A549 (cell line): ENCODE data around the gene ULK2. TPM values are rescaled to one million over a fixed set of nuclear protein-coding genes. Genes with fewer than 3 reads are reported as not detected.

Source experiments
- ATAC-seq, 2 experiments: fragments of 200-7000 bp in 1 of 2; fragments of >200 bp in 1 of 2; cut with Nextera tagmentation in 1 of 2; cut with Tn5 transposase in 1 of 2; 3 replicates each; pipeline versions ENCODE4 v1.8.0 to v1.9.1; 2018 to 2020; ENCODE audit warnings: mild to moderate bottlenecking in 1 of 2, moderate library complexity in 1 of 2
- CTCF ChIA-PET: fragments of 300-600 bp; sonication (Branson Sonifier 250); formaldehyde crosslinking; extraction: SDS; loops from one replicate; lab custom pipeline; 2021; ENCODE audit warnings: antibody characterized with exemption, inconsistent platforms; lab: Yijun Ruan, JAX
- POLR2A ChIA-PET: fragments of 350-600 bp; formaldehyde crosslinking; extraction: SDS; loops from one replicate; lab custom pipeline; 2021; ENCODE audit warnings: antibody characterized with exemption, inconsistent platforms; lab: Yijun Ruan, JAX
- DNase-seq, 2 experiments: peaks; one replicate each; pipeline versions ENCODE4 v3.0.0 to v3.0.0-alpha.2; 2011 to 2016; ENCODE audit warnings: low read depth in 1 of 2, low spot score in 1 of 2
- FAIRE-seq: peaks from 2 replicates; lab custom pipeline; 2011; peaks lifted over from hg19 to GRCh38; lab: Jason Lieb, UNC
- H3K27ac ChIP-seq, 2 experiments: fragments of >200 bp; sonication (Bioruptor Twin); formaldehyde crosslinking; 3 replicates each; pipeline ENCODE4 v1.5.1; 2016 to 2017
- H3K4me1 ChIP-seq: fragments of >200 bp; sonication (Bioruptor Twin); formaldehyde crosslinking; 3 replicates; pipeline ENCODE4 v1.6.1; 2016
- H3K4me2 ChIP-seq: fragments of >200 bp; sonication (Bioruptor Twin); formaldehyde crosslinking; 3 replicates; pipeline ENCODE4 v1.6.1; 2016
- H3K4me3 ChIP-seq: fragments of >200 bp; sonication (Bioruptor Twin); formaldehyde crosslinking; 3 replicates; pipeline ENCODE4 v1.5.1; 2016
- H3K9me3 ChIP-seq: fragments of >200 bp; sonication (Bioruptor Twin); formaldehyde crosslinking; 3 replicates; pipeline ENCODE4 v1.6.1; 2016
- BHLHE40 ChIP-seq: IDR thresholded peaks from 2 replicates; pipeline ENCODE4 v1.6.1; 2012; ENCODE audit warnings: low read depth, low read length, inconsistent platforms
- CEBPB ChIP-seq, 2 experiments: fragments of >200 bp in 1 of 2; sonication (Bioruptor Twin) in 1 of 2; formaldehyde crosslinking in 1 of 2; IDR thresholded peaks; 2 replicates each; pipeline ENCODE4 v1.6.1; 2012 to 2016
- EHF ChIP-seq: fragments of 250-450 bp; sonication (Bioruptor Pico); IDR thresholded peaks from 2 replicates; pipeline ENCODE4 v1.5.0; 2020; ENCODE audit warnings: mild to moderate bottlenecking
- FOSB ChIP-seq: fragments of 250-450 bp; sonication (Bioruptor Pico); IDR thresholded peaks from 2 replicates; pipeline ENCODE4 v1.5.0; 2020; ENCODE audit warnings: mild to moderate bottlenecking, moderate library complexity
- FOXS1 ChIP-seq: fragments of 250-450 bp; sonication (Bioruptor Pico); IDR thresholded peaks from 2 replicates; pipeline ENCODE4 v1.5.0; 2020; ENCODE audit warnings: mild to moderate bottlenecking, moderate library complexity
- GATA3 ChIP-seq: IDR thresholded peaks from 2 replicates; pipeline ENCODE4 v1.6.1; 2012; ENCODE audit warnings: borderline replicate concordance
- HEYL ChIP-seq: fragments of 250-450 bp; sonication (Bioruptor Pico); IDR thresholded peaks from 2 replicates; pipeline ENCODE4 v1.8.0; 2021; ENCODE audit warnings: mild to moderate bottlenecking, moderate library complexity
- HOXB5 ChIP-seq: fragments of 250-450 bp; sonication (Bioruptor Pico); IDR thresholded peaks from 2 replicates; pipeline ENCODE4 v1.5.0; 2020; ENCODE audit warnings: mild to moderate bottlenecking, moderate library complexity
- JUN ChIP-seq, 2 experiments: fragments of >200 bp; sonication (Bioruptor Twin); formaldehyde crosslinking; IDR thresholded peaks; 2 replicates in 1 of 2; 3 replicates in 1 of 2; pipeline ENCODE4 v1.6.1; 2016 to 2017
- KDM1A ChIP-seq: fragments of 200-600 bp; sonication (generic); IDR thresholded peaks from 2 replicates; pipeline ENCODE4 v1.6.1; 2016; ENCODE audit warnings: low read depth, mild to moderate bottlenecking
- NFE2L2 ChIP-seq: fragments of 150-350 bp; conservative IDR thresholded peaks from 2 replicates; pipeline ENCODE4 v1.6.1; 2014; ENCODE audit warnings: low read length
- POLR2A ChIP-seq: IDR thresholded peaks from 2 replicates; pipeline ENCODE4 v1.6.1; 2012; ENCODE audit warnings: mild to moderate bottlenecking, low read length
- POLR2AphosphoS2 ChIP-seq: conservative IDR thresholded peaks from 2 replicates; pipeline ENCODE4 v1.6.1; 2012; ENCODE audit warnings: low read length, improper control_type of control experiment, inconsistent platforms
- RAD21 ChIP-seq, 2 experiments: fragments of >200 bp in 1 of 2; sonication (Bioruptor Twin) in 1 of 2; formaldehyde crosslinking in 1 of 2; IDR thresholded peaks in 1 of 2; conservative IDR thresholded peaks in 1 of 2; 2 replicates in 1 of 2; 3 replicates in 1 of 2; pipeline ENCODE4 v1.6.1; 2012 to 2018; ENCODE audit warnings: inconsistent platforms in 1 of 2
- ZNF302 ChIP-seq: fragments of 250-450 bp; sonication (Bioruptor Pico); IDR thresholded peaks from 2 replicates; pipeline ENCODE4 v1.9.0; 2021; ENCODE audit warnings: inconsistent platforms, mild to moderate bottlenecking, moderate library complexity
- WGBS: methylation state at CpG from one replicate; pipeline ENCODE4 v1.1.6; 2017; ENCODE audit errors: missing lambda C conversion rate; 5-methylcytosine and 5-hydroxymethylcytosine counted together
- polyA plus RNA-seq, 4 experiments: library from polyadenylated mRNA; depleted of rRNA in 3 of 4; stranded (reverse); fragments of >200 nt; fragmentation: RNase III in 1 of 4; extraction: RNeasy Plus Mini Kit Qiagen cat#74134 plus additional on column Dnase treatment in 1 of 4; gene quantifications; 2 replicates in 3 of 4; 3 replicates in 1 of 4; pipeline ENCODE4 v1.2.3, GENCODE V29; 2011 to 2017
- TF ChIP-seq, protein P1 (sequence below): IDR thresholded peaks from 2 replicates; pipeline ENCODE4 v1.6.1; 2012
- TF ChIP-seq, protein P2 (sequence below): fragments of >200 bp; sonication (Bioruptor Twin); formaldehyde crosslinking; IDR thresholded peaks from 3 replicates; pipeline ENCODE4 v1.5.1; 2016
- TF ChIP-seq, protein P3 (sequence below): fragments of >200 bp; sonication (Bioruptor Twin); formaldehyde crosslinking; IDR thresholded peaks from 2 replicates; pipeline ENCODE4 v1.6.1; 2016

Gene ULK2
- polyA plus RNA-seq, 2 of the 4 experiments (the other 2 are of a cell fraction): 14.4 to 40.9 TPM

DNA sequence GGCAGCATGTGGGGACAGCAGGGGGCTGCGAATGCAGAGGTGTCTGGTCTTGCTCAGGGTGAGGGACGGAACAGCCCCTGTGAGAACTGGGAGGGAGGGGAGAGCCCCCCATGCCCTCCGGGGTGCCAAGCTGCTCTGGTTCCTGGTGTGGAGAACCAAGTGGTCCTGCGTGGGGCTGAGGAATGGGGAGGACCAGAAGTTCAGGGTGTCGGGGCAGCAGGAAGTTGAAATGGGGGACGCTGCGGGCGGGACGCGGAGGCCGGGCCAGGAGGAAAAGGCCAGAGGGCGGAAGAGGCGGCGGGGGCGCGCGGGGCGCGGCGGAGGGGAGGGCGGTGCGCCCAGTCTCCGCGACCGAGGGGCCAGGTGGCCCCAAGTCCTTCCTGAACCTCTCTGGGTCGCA lies 123.2 kb downstream of the ULK2 start:
- POLR2A ChIA-PET: interaction anchor here (0.6 to 7.8 kb wide), 10 partner anchors 9 to 367 kb away, joined by 3 to 98 read pairs (median 8); partner anchors contain the start of gene ALDH3A2
- Histone ChIP-seq H3K9me3 (no peaks in the 10 kb centered on the region), H3K4me1 (peaks cover 73% of the 10 kb centered on the region), H3K27ac (peak overlapping the region; percentile 98 to 100), H3K4me2 (peak overlapping the region; percentile 90), H3K4me3 (peak overlapping the region; percentile 53; the same call in 1 of the 3 replicates)
- 72% methylated on average over 25 of the region's 26 CpGs for WGBS
- CTCF ChIA-PET: interaction anchor here (0.6 to 20.1 kb wide), 39 partner anchors 13 to 386 kb away, joined by 3 to 681 read pairs (median 4); partner anchors contain the start of genes ALDH3A2, B9D1, MAPK7 and SLC47A1
- no peak for FAIRE-seq
- peak; percentile 31; the same call in 1 of the 2 replicates for TF ChIP-seq POLR2AphosphoS2
- TF ChIP-seq, protein P1, sequence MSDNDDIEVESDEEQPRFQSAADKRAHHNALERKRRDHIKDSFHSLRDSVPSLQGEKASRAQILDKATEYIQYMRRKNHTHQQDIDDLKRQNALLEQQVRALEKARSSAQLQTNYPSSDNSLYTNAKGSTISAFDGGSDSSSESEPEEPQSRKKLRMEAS: no peak
- TF ChIP-seq KDM1A: no peak
- peak; percentile 32; the same call in 1 of the 2 replicates for TF ChIP-seq POLR2A
- no peak for TF ChIP-seq BHLHE40
- no peak for TF ChIP-seq EHF (CRISPR knock-in tag)
- no peak for TF ChIP-seq FOXS1 (CRISPR knock-in tag)
- TF ChIP-seq ZNF302 (CRISPR knock-in tag): no peak
- DNase-seq: no peak
- no peak for ATAC-seq

DNA sequence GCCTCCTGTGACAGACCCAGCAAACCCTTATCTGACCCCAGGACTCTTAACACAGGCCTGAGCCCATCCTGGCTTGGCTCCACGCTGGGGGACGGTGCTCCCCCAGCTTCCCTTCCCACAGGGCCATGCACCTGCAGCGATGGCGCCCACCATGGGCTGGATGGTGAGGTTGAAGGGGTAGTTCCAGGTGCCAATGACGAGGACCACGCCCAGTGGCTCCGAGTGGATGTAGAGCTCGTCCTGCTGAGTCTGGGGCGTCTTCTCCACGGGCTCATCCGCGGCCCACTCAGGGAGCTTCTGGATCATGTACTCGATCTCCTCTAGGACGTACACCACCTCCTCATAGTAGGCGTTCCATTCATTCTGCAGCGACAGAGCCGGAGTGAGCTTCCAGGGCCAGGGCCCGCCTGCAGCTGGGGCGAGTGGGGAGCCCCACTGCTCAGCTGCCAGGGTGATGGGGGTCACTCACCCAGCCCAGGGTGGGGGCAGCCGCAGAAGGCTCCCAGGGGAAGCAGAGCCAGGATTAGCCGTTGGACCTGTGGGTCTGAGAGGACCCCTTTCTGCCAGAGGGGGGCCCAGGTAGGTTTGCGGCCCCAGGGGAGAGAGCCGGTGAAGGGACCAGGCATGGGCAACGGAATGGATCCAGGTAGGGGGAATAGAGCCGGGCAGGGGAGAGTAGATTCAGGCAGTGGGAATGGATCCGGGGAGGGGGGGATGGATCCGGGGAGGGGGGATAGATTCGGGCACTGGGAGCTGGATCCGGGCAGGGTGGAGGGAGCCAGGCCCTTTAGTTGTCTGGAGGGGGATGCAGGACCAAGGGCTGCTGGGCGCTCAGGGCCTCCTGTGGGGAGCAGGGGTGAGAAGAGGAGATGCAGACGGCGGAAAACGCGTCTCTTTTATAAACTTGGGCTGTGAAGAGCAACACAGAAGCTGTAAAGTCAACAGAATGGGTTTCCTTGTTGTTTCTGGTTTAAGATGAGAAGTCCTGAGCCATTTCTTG lies 124.3 kb downstream of the ULK2 start:
- H3K4me2 ChIP-seq: peak overlapping the region; percentile 12; the same call in 2 of the 3 replicates
- no peak for DNase-seq
- H3K4me1 ChIP-seq: peaks cover 73% of the 10 kb centered on the region
- CTCF ChIA-PET: interaction anchor here (1.2 to 20.1 kb wide), 12 partner anchors 12 to 231 kb away, joined by 4 to 681 read pairs (median 12); partner anchors contain the start of gene ALDH3A2
- FAIRE-seq: no peak
- H3K4me3 ChIP-seq: no peak overlapping the region
- 89% methylated on average over 34 of the region's 34 CpGs for WGBS
- no peaks in the 10 kb centered on the region for H3K9me3 ChIP-seq
- TF ChIP-seq ZNF302 (CRISPR knock-in tag) (no peak), GATA3 (0 out of 2 replicates have a peak, but pooled peaks have one; percentile 1), JUN (IDR thresholded peaks at IDR 0.05) (peak in 1 of 2 experiments; percentile 7; a peak in 1 of 5 replicates)
- H3K27ac ChIP-seq: peak overlapping the region; percentile 98 to 100
- POLR2A ChIA-PET: interaction anchor here (0.6 to 7.8 kb wide), 7 partner anchors 9 to 216 kb away, joined by 3 to 98 read pairs (median 7); partner anchors contain the start of gene ALDH3A2
- ATAC-seq: no peak

DNA sequence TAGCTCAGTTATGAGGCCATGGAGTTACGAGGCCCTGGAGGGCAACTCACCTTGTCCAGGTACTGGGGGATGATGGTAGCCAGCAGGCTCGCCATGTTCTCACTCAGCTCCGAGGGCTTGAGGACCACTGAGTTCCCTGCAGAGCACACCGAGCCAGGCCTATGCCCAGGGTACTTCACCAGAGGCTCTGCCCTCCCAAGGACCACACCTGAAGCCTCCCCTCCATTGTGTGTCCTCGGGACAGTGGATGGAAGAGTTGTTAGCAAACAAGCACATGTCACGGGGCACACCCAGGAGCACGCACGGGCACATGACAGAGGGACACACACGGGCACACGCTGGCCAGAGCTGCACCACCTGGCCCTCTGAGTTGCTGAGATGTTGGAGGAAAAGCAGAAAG lies 125.2 kb downstream of the ULK2 start:
- WGBS: 83% methylated on average over 10 of the region's 10 CpGs
- H3K4me1 ChIP-seq: peaks cover 74% of the 10 kb centered on the region
- H3K9me3 ChIP-seq: no peaks in the 10 kb centered on the region
- H3K4me2 ChIP-seq: peak overlapping the region; percentile 12; the same call in 2 of the 3 replicates
- no peak for DNase-seq
- no peak for ATAC-seq
- ChIA-PET POLR2A (interaction anchor here (1.6 to 7.8 kb wide), 4 partner anchors 11 to 95 kb away, joined by 7 to 98 read pairs (median 45); partner anchors contain the start of gene ALDH3A2), CTCF (interaction anchor here (0.7 to 20.1 kb wide), 10 partner anchors 11 to 229 kb away, joined by 3 to 681 read pairs (median 6); partner anchors contain the start of gene ALDH3A2)
- no peak for TF ChIP-seq CEBPB (IDR thresholded peaks at IDR 0.05)
- TF ChIP-seq, protein P2, sequence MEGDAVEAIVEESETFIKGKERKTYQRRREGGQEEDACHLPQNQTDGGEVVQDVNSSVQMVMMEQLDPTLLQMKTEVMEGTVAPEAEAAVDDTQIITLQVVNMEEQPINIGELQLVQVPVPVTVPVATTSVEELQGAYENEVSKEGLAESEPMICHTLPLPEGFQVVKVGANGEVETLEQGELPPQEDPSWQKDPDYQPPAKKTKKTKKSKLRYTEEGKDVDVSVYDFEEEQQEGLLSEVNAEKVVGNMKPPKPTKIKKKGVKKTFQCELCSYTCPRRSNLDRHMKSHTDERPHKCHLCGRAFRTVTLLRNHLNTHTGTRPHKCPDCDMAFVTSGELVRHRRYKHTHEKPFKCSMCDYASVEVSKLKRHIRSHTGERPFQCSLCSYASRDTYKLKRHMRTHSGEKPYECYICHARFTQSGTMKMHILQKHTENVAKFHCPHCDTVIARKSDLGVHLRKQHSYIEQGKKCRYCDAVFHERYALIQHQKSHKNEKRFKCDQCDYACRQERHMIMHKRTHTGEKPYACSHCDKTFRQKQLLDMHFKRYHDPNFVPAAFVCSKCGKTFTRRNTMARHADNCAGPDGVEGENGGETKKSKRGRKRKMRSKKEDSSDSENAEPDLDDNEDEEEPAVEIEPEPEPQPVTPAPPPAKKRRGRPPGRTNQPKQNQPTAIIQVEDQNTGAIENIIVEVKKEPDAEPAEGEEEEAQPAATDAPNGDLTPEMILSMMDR: no peak
- TF ChIP-seq, protein P3, sequence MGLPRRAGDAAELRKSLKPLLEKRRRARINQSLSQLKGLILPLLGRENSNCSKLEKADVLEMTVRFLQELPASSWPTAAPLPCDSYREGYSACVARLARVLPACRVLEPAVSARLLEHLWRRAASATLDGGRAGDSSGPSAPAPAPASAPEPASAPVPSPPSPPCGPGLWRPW: no peak
- no peak for TF ChIP-seq BHLHE40
- TF ChIP-seq NFE2L2: no peak
- TF ChIP-seq FOXS1 (CRISPR knock-in tag): no peak
- no peak for TF ChIP-seq HOXB5
- TF ChIP-seq GATA3: 0 out of 2 replicates have a peak, but pooled peaks have one; percentile 1
- no peak for TF ChIP-seq RAD21 (conservative IDR thresholded peaks at IDR 0.05 in 1 of 2, IDR thresholded peaks at IDR 0.05 in 1 of 2)
- peak; percentile 54 for TF ChIP-seq POLR2AphosphoS2
- TF ChIP-seq HEYL: no peak
- no peak for TF ChIP-seq FOSB (CRISPR knock-in tag)
- peak overlapping the region; percentile 31 to 98; a peak in 4 of 6 replicates for H3K27ac ChIP-seq
- H3K4me3 ChIP-seq: no peak overlapping the region
- no peak for FAIRE-seq
